ENCODE measurements around the gene UNK.

DNA sequence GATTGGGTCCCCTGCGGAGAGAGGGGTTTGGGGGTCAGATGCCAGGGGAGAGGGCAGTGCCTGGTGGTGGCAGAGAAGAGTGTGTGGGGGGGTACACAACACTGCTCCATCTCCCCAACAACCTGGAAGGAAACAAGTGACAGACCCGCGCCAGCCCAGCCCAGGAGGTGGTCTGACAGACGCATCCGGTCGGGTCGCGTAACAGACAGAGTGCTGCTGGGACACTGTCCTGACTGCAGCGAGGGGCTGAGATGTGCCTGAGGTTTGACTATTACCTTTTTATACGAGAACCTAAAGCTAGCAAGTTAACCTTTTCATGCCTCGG lies 43.4 kb downstream of the UNK start:
- TF ChIP-seq, protein P1, sequence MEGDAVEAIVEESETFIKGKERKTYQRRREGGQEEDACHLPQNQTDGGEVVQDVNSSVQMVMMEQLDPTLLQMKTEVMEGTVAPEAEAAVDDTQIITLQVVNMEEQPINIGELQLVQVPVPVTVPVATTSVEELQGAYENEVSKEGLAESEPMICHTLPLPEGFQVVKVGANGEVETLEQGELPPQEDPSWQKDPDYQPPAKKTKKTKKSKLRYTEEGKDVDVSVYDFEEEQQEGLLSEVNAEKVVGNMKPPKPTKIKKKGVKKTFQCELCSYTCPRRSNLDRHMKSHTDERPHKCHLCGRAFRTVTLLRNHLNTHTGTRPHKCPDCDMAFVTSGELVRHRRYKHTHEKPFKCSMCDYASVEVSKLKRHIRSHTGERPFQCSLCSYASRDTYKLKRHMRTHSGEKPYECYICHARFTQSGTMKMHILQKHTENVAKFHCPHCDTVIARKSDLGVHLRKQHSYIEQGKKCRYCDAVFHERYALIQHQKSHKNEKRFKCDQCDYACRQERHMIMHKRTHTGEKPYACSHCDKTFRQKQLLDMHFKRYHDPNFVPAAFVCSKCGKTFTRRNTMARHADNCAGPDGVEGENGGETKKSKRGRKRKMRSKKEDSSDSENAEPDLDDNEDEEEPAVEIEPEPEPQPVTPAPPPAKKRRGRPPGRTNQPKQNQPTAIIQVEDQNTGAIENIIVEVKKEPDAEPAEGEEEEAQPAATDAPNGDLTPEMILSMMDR (IDR thresholded peaks at IDR 0.05; ENCODE audit: low read depth, low read length, poor library complexity, severe bottlenecking): no peak
- no peak for TF ChIP-seq EZH2phosphoT487 (IDR thresholded peaks at IDR 0.05; ENCODE audit: borderline replicate concordance, low read length)

All from DOHH2 (cell line).